MCF 10A (cell line): ENCODE results near the gene ZNF778. TPM values are rescaled to one million over a fixed set of nuclear protein-coding genes. Genes with fewer than 3 reads are reported as not detected.

Experiments
- BruUV-seq: library from RNA; stranded (reverse); fragments of 400-500 nt; replicated peaks from 2 replicates; lab custom pipeline; 2021; lab: Mats Ljungman, UMichigan
- CTCF ChIA-PET: fragments of 300-600 bp; sonication (Branson Sonifier 250); formaldehyde crosslinking; extraction: SDS; loops from one replicate; lab custom pipeline; 2021; ENCODE audit warnings: antibody characterized with exemption, inconsistent platforms; lab: Yijun Ruan, JAX
- POLR2A ChIA-PET: fragments of 300-600, 350-650 bp; sonication (Branson Sonifier 250); formaldehyde crosslinking; extraction: SDS; loops from one replicate; lab custom pipeline; 2020; ENCODE audit warnings: antibody characterized with exemption, inconsistent platforms; lab: Yijun Ruan, JAX
- DNase-seq: peaks from one replicate; pipeline ENCODE4 v3.0.0-alpha.2; 2018; ENCODE audit not compliant: unreplicated experiment
- H3K27ac Mint-ChIP-seq: one replicate; pipeline ENCODE4 v1.8.0; 2022; ENCODE audit warnings: mild to moderate bottlenecking, low read depth, mixed read lengths; ENCODE audit not compliant: unreplicated experiment
- H3K27me3 Mint-ChIP-seq: one replicate; pipeline ENCODE4 v1.8.0; 2022; ENCODE audit warnings: mixed read lengths; ENCODE audit not compliant: insufficient read depth, unreplicated experiment
- H3K36me3 Mint-ChIP-seq: one replicate; pipeline ENCODE4 v1.8.0; 2022; ENCODE audit warnings: mild to moderate bottlenecking, moderate library complexity, mixed read lengths; ENCODE audit not compliant: insufficient read depth, unreplicated experiment
- H3K4me1 Mint-ChIP-seq: one replicate; pipeline ENCODE4 v1.8.0; 2022; ENCODE audit warnings: mixed read lengths; ENCODE audit not compliant: insufficient read depth, unreplicated experiment
- H3K4me3 Mint-ChIP-seq: one replicate; pipeline ENCODE4 v1.8.0; 2022; ENCODE audit warnings: mild to moderate bottlenecking, moderate library complexity, mixed read lengths; ENCODE audit not compliant: unreplicated experiment
- H3K9me3 Mint-ChIP-seq: one replicate; pipeline ENCODE4 v1.8.0; 2022; ENCODE audit warnings: mixed read lengths; ENCODE audit not compliant: unreplicated experiment
- intact Hi-C: fragments of 100-400 bp; cut with micrococcal nuclease; formaldehyde crosslinking; loops from 2 replicates; pipeline ENCODE4 v1.14.1; 2022
- total RNA-seq: library from RNA; stranded (reverse); gene quantifications from 2 replicates; pipeline ENCODE4 v1.2.3, GENCODE V29; 2022
- TF ChIP-seq, protein P1 (sequence below): fragments of 200-600 bp; IDR thresholded peaks from one replicate; pipeline ENCODE4 v1.8.0; 2022; ENCODE audit warnings: antibody characterized with exemption, mild to moderate bottlenecking; ENCODE audit not compliant: unreplicated experiment

ZNF778 gene
- total RNA-seq, 1 experiment from 2014 or later = 15.8 TPM

GRCh38 chr16:89170346-89171215 lies 46.9 kb upstream of the ZNF778 start:
- POLR2A ChIA-PET = interaction anchor here (0.7 to 1.7 kb wide), 2 partner anchors 202 to 359 kb away, joined by 4 to 8 read pairs; partner anchors contain the start of gene APRT
- intact Hi-C loops = no loop called here
- peaks cover 5% of the 10 kb centered on the region for H3K4me1 Mint-ChIP-seq
- peak; percentile 46 for DNase-seq
- no peaks in the 10 kb centered on the region for H3K27me3 Mint-ChIP-seq
- H3K27ac Mint-ChIP-seq = no peak overlapping the region
- no peaks in the 10 kb centered on the region for H3K9me3 Mint-ChIP-seq
- CTCF ChIA-PET = interaction anchor here (0.6 to 0.7 kb wide), 2 partner anchors 122 to 609 kb away, joined by 3 read pairs; no protein-coding TSS in a partner anchor
- H3K36me3 Mint-ChIP-seq = no peaks in the 10 kb centered on the region
- H3K4me3 Mint-ChIP-seq = peak overlapping the region; percentile 56
- no TSS peak for BruUV-seq
- TF ChIP-seq, protein P1, sequence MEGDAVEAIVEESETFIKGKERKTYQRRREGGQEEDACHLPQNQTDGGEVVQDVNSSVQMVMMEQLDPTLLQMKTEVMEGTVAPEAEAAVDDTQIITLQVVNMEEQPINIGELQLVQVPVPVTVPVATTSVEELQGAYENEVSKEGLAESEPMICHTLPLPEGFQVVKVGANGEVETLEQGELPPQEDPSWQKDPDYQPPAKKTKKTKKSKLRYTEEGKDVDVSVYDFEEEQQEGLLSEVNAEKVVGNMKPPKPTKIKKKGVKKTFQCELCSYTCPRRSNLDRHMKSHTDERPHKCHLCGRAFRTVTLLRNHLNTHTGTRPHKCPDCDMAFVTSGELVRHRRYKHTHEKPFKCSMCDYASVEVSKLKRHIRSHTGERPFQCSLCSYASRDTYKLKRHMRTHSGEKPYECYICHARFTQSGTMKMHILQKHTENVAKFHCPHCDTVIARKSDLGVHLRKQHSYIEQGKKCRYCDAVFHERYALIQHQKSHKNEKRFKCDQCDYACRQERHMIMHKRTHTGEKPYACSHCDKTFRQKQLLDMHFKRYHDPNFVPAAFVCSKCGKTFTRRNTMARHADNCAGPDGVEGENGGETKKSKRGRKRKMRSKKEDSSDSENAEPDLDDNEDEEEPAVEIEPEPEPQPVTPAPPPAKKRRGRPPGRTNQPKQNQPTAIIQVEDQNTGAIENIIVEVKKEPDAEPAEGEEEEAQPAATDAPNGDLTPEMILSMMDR = no peak

GRCh38 chr16:89171216-89172170 lies 46.0 kb upstream of the ZNF778 start, which contains the start of gene CDH15:
Gene CDH15 (plus strand): TSS chr16:89171748. CDS start chr16:89171832, 84 bp downstream.
- Mint-ChIP-seq H3K27ac (no peak within 1 kb of the TSS), H3K4me3 (peak within 1 kb of the TSS; percentile 56), H3K27me3 (no peaks in the 10 kb centered on the region), H3K4me1 (peaks cover 5% of the 10 kb centered on the region), H3K36me3 (no peaks in the 10 kb centered on the region), H3K9me3 (no peaks in the 10 kb centered on the region)
- TF ChIP-seq, protein P1 = no peak
- ChIA-PET POLR2A (interaction anchor here (0.6 to 1.7 kb wide), 3 partner anchors 311 to 430 kb away, joined by 3 to 8 read pairs (median 3); partner anchors contain the start of gene APRT), CTCF (no interaction called here)
- no TSS peak for BruUV-seq
- peak; percentile 92 for DNase-seq
- intact Hi-C loops = no loop called here

DNA sequence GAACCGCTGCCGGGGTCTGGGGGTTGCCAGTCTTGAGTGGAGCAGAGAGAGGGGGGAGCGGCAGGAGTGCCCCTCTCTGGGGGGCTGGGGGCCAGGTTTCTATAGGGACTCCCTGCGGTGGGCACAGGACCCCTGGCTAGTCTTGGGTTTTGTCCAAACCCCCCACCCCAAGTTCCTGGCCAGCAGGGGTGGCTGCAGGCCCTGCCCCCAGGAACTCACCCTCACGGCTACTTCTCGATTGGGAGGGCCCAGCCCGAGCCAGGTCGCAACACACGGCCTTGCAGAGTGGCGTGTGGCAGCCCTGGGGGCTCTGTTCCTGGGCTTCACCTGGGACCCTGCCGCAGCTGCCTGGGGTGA lies 45.4 kb upstream of the ZNF778 start:
- ChIA-PET CTCF (interaction anchor here (0.7 kb wide), 1 partner anchor 466 kb away, joined by 3 read pairs; the partner anchor contains the start of genes CTU2 and RNF166), POLR2A (interaction anchor here (1.7 kb wide), 1 partner anchor 360 kb away, joined by 8 read pairs; the partner anchor contains the start of gene APRT)
- Mint-ChIP-seq H3K27ac (no peak overlapping the region), H3K4me1 (peaks cover 5% of the 10 kb centered on the region), H3K9me3 (no peaks in the 10 kb centered on the region), H3K27me3 (no peaks in the 10 kb centered on the region), H3K4me3 (no peak overlapping the region), H3K36me3 (no peaks in the 10 kb centered on the region)
- no peak for DNase-seq
- TF ChIP-seq, protein P1 = no peak
- intact Hi-C loops = no loop called here
- no TSS peak for BruUV-seq
